GM23338 (cell line): ENCODE results near the gene TAF6L. TPM values are rescaled to one million over a fixed set of nuclear protein-coding genes. Genes with fewer than 3 reads are reported as not detected.

Experiments used
- ATAC-seq: fragments of 200-7000 bp; cut with Tn5 transposase; 3 replicates; pipeline ENCODE4 v1.9.1; 2020
- DNase-seq: peaks from one replicate; pipeline ENCODE4 v3.0.0-alpha.2; 2015; ENCODE audit warnings: low spot score
- H2AFZ ChIP-seq: fragments of 200-600 bp; sonication (generic); 2 replicates; pipeline ENCODE4 v1.8.0; 2016; ENCODE audit warnings: antibody characterized with exemption, mild to moderate bottlenecking, moderate library complexity
- H3F3A ChIP-seq: fragments of 200-600 bp; sonication (generic); replicated peaks from 2 replicates; pipeline ENCODE4 v1.8.0; 2017; ENCODE audit warnings: antibody characterized with exemption, mixed run types, low read depth
- H3K27ac ChIP-seq: fragments of 200-600 bp; sonication (generic); 2 replicates; pipeline ENCODE4 v1.6.1; 2016; ENCODE audit warnings: low read depth
- H3K27me3 ChIP-seq: fragments of 200-600 bp; sonication (generic); 2 replicates; pipeline ENCODE4 v1.8.0; 2016; ENCODE audit warnings: mild to moderate bottlenecking, mixed run types, moderate library complexity; ENCODE audit not compliant: insufficient read depth
- H3K36me3 ChIP-seq: fragments of 200-600 bp; sonication (generic); 2 replicates; pipeline ENCODE4 v1.8.0; 2016; ENCODE audit warnings: mild to moderate bottlenecking; ENCODE audit not compliant: insufficient read depth
- H3K4me1 ChIP-seq: fragments of 200-600 bp; sonication (generic); 2 replicates; pipeline ENCODE4 v1.8.0; 2016; ENCODE audit warnings: mild to moderate bottlenecking, moderate library complexity; ENCODE audit not compliant: insufficient read depth
- H3K4me2 ChIP-seq: fragments of 200-600 bp; sonication (generic); 2 replicates; pipeline ENCODE4 v1.7.1; 2017; ENCODE audit warnings: mixed run types
- H3K4me3 ChIP-seq: fragments of 200-600 bp; sonication (generic); 2 replicates; pipeline ENCODE4 v1.6.1; 2016; ENCODE audit warnings: mixed run types
- H3K79me2 ChIP-seq: fragments of 200-600 bp; sonication (generic); replicated peaks from 2 replicates; pipeline ENCODE4 v1.8.0; 2017; ENCODE audit warnings: mild to moderate bottlenecking; ENCODE audit not compliant: insufficient read depth
- H3K9me2 ChIP-seq: fragments of 200-600 bp; sonication (generic); 2 replicates; pipeline ENCODE4 v1.8.0; 2017; ENCODE audit not compliant: insufficient read depth
- H4K20me1 ChIP-seq: fragments of 200-600 bp; sonication (generic); replicated peaks from 2 replicates; pipeline ENCODE4 v1.8.0; 2017; ENCODE audit warnings: mild to moderate bottlenecking; ENCODE audit not compliant: insufficient read depth
- H3K27ac Mint-ChIP-seq: 2 replicates; pipeline ENCODE4 v1.8.0; 2020; ENCODE audit warnings: inconsistent platforms, mild to moderate bottlenecking, moderate library complexity, mixed read lengths
- H3K27me3 Mint-ChIP-seq: 3 replicates; pipeline ENCODE4 v1.8.0; 2022; ENCODE audit warnings: low read depth, mild to moderate bottlenecking, moderate library complexity, mixed read lengths, inconsistent platforms; ENCODE audit not compliant: insufficient read depth, poor library complexity
- H3K36me3 Mint-ChIP-seq: 3 replicates; pipeline ENCODE4 v1.8.0; 2021; ENCODE audit warnings: low read depth, mild to moderate bottlenecking, inconsistent platforms, moderate library complexity, mixed read lengths
- H3K4me1 Mint-ChIP-seq: 3 replicates; pipeline ENCODE4 v1.8.0; 2020; ENCODE audit warnings: mild to moderate bottlenecking, inconsistent platforms, mixed read lengths
- H3K4me3 Mint-ChIP-seq: 3 replicates; pipeline ENCODE4 v1.8.0; 2021; ENCODE audit warnings: moderate library complexity, mild to moderate bottlenecking, inconsistent platforms, mixed read lengths
- H3K9me3 Mint-ChIP-seq: 3 replicates; pipeline ENCODE4 v1.8.0; 2020; ENCODE audit warnings: moderate library complexity, mild to moderate bottlenecking, inconsistent platforms, mixed read lengths
- CREB1 ChIP-seq: fragments of 250-450 bp; sonication (Bioruptor Pico); IDR thresholded peaks from 2 replicates; pipeline ENCODE4 v1.5.0; 2020; ENCODE audit warnings: low read depth, mild to moderate bottlenecking, moderate library complexity
- EZH2 ChIP-seq: fragments of 200-600 bp; sonication (generic); IDR thresholded peaks from one replicate; pipeline ENCODE4 v1.8.0; 2017; ENCODE audit warnings: antibody characterized with exemption, mild to moderate bottlenecking, low read depth; ENCODE audit not compliant: unreplicated experiment
- EZH2phosphoT487 ChIP-seq: fragments of 200-600 bp; sonication (generic); IDR thresholded peaks from one replicate; pipeline ENCODE4 v1.8.1; 2018; ENCODE audit warnings: antibody characterized with exemption; ENCODE audit not compliant: unreplicated experiment
- POLR2AphosphoS5 ChIP-seq: IDR thresholded peaks from 2 replicates; pipeline ENCODE4 v1.6.1; 2016; ENCODE audit warnings: antibody characterized with exemption, low read depth
- STAT1 ChIP-seq: IDR thresholded peaks from one replicate; pipeline ENCODE4 v1.6.1; 2016; ENCODE audit warnings: antibody characterized with exemption; ENCODE audit not compliant: unreplicated experiment
- ZNF114 ChIP-seq: fragments of 250-450 bp; sonication (Bioruptor Pico); IDR thresholded peaks from 2 replicates; pipeline ENCODE4 v1.5.0; 2020; ENCODE audit warnings: mild to moderate bottlenecking, moderate library complexity
- ZNF331 ChIP-seq: fragments of 250-450 bp; sonication (Bioruptor Pico); IDR thresholded peaks from 2 replicates; pipeline ENCODE4 v1.5.0; 2020; ENCODE audit warnings: low read depth, mild to moderate bottlenecking, moderate library complexity
- ZNF462 ChIP-seq: fragments of 250-450 bp; sonication (Bioruptor Pico); IDR thresholded peaks from 2 replicates; pipeline ENCODE4 v1.5.0; 2020; ENCODE audit warnings: mild to moderate bottlenecking, moderate library complexity
- polyA plus RNA-seq: library from polyadenylated mRNA; unstranded; fragments of >200 nt; fragmentation: Nextera tagmentation; extraction: Ambion mirVana; gene quantifications from 2 replicates; pipeline ENCODE4 v1.2.1, GENCODE V29; 2016
- total RNA-seq: library from RNA; depleted of rRNA; stranded (reverse); fragments of >200 nt; shearing (Covaris generic); gene quantifications from 2 replicates; pipeline ENCODE4 v1.2.3, GENCODE V29; 2014

Gene TAF6L
- total and polyA plus RNA-seq, 2 experiments from 2014 or later: 21.8 to 30.6 TPM

- Histone ChIP-seq H3K36me3 (peaks cover 21% of the 10 kb centered on the region; the same call in 1 of the 2 replicates), H3K4me2 (no peak overlapping the region), H3K9me2 (no peaks in the 10 kb centered on the region), H3K4me1 (no peaks in the 10 kb centered on the region), H2AFZ (no peak overlapping the region), H3K27me3 (no peaks in the 10 kb centered on the region), H3K4me3 (no peak overlapping the region), H3F3A (0 out of 2 replicates have a peak, but pooled peaks cover 3% of the 10 kb centered on the region), H3K79me2 (peaks cover 13% of the 10 kb centered on the region), H3K27ac (no peak overlapping the region), H4K20me1 (peaks cover 3% of the 10 kb centered on the region; the same call in 1 of the 2 replicates)
- Mint-ChIP-seq H3K27ac (no peak overlapping the region), H3K4me3 (no peak overlapping the region), H3K9me3 (no peaks in the 10 kb centered on the region), H3K27me3 (peaks cover 6% of the 10 kb centered on the region), H3K4me1 (no peaks in the 10 kb centered on the region), H3K36me3 (peaks cover 72% of the 10 kb centered on the region)
- ATAC-seq (no peak), DNase-seq (no peak)
- TF ChIP-seq CREB1 (no peak), ZNF462 (CRISPR knock-in tag) (no peak), ZNF331 (CRISPR knock-in tag) (no peak), EZH2phosphoT487 (no peak), ZNF114 (CRISPR knock-in tag) (no peak), EZH2 (no peak), POLR2AphosphoS5 (no peak), STAT1 (no peak)
Measured at GRCh38 chr11:62778441-62778840, 7.2 kb downstream of the TAF6L start.
